ENCODE results near the gene TECR. TPM values are rescaled to one million over a fixed set of nuclear protein-coding genes. Genes with fewer than 3 reads are reported as not detected.

The TECR gene
- total RNA-seq, 1 experiment from 2014 or later, result 294 TPM

DNA sequence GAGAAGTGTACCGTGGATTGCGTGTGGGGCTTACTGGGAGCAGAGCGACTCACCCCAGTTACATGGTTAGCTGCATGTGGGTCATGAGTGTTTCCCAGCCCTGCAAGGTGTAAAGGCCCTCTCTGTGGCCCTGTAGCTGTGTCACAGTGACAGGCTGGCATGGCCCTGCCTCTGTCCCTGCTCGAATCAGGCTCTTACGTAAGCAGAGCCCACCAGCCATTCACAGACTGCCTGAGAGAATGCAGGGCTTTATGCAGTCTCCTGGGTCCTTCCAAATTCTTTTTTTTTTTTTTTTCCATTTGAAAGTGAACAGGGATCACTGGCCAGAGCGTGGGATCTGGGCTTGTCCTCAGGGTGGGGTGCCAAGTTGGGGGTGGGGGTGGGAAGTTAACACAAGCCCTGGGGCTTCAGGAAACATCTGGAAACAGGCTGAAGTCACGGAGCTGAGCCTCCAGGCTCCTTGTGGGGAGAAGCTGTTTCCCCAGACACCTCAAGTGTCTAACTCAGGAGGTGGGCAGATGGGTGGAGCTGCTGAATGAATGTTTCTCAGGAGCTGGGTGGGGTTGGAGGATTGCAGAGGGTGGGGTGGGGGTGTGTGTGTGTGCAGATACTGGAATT lies 13.4 kb downstream of the TECR start:
- TF ChIP-seq, protein P1, sequence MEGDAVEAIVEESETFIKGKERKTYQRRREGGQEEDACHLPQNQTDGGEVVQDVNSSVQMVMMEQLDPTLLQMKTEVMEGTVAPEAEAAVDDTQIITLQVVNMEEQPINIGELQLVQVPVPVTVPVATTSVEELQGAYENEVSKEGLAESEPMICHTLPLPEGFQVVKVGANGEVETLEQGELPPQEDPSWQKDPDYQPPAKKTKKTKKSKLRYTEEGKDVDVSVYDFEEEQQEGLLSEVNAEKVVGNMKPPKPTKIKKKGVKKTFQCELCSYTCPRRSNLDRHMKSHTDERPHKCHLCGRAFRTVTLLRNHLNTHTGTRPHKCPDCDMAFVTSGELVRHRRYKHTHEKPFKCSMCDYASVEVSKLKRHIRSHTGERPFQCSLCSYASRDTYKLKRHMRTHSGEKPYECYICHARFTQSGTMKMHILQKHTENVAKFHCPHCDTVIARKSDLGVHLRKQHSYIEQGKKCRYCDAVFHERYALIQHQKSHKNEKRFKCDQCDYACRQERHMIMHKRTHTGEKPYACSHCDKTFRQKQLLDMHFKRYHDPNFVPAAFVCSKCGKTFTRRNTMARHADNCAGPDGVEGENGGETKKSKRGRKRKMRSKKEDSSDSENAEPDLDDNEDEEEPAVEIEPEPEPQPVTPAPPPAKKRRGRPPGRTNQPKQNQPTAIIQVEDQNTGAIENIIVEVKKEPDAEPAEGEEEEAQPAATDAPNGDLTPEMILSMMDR (conservative IDR thresholded peaks at IDR 0.05), result no peak
- no peaks in the 10 kb centered on the region for H3K27me3 ChIP-seq (ENCODE audit: insufficient read depth, low read depth)
- H3K4me2 ChIP-seq, result no peak overlapping the region
- no peak overlapping the region for H3K4me3 ChIP-seq
- no TSS peak for BruUV-seq (replicated peaks)
- intact Hi-C loops (cut with micrococcal nuclease; ENCODE audit: unreplicated experiment), result no loop called here
- peak in 1 of 2 experiments; percentile 56 for DNase-seq
- no peaks in the 10 kb centered on the region for H3K9me2 ChIP-seq (ENCODE audit: insufficient read depth)
- no peak overlapping the region for H2AFZ ChIP-seq
- no peaks in the 10 kb centered on the region for H3K36me3 ChIP-seq (ENCODE audit: low read depth)
- peaks cover 42% of the 10 kb centered on the region for H4K20me1 ChIP-seq (ENCODE audit: insufficient read depth)
- H3K4me1 ChIP-seq (replicated peaks; ENCODE audit: insufficient read depth), result peaks cover 3% of the 10 kb centered on the region
- ChIA-PET POLR2A (ENCODE audit: unreplicated experiment) (interaction anchor here (0.5 to 0.9 kb wide), 6 partner anchors 11 to 1846 kb away, joined by 3 to 13 read pairs (median 5); partner anchors contain the start of gene GIPC1), CTCF (interaction anchor here (0.6 kb wide), 1 partner anchor 455 kb away, joined by 21 read pairs; no protein-coding TSS in a partner anchor)
- H3K9me3 ChIP-seq (ENCODE audit: insufficient read depth, low read depth), result no peaks in the 10 kb centered on the region
- peaks cover 3% of the 10 kb centered on the region; the same call in 1 of the 2 replicates for H3F3A ChIP-seq (ENCODE audit: insufficient read depth, low read depth)
- no peak overlapping the region for H3K27ac ChIP-seq
- H3K79me2 ChIP-seq (ENCODE audit: low read depth), result peaks cover 77% of the 10 kb centered on the region

DNA sequence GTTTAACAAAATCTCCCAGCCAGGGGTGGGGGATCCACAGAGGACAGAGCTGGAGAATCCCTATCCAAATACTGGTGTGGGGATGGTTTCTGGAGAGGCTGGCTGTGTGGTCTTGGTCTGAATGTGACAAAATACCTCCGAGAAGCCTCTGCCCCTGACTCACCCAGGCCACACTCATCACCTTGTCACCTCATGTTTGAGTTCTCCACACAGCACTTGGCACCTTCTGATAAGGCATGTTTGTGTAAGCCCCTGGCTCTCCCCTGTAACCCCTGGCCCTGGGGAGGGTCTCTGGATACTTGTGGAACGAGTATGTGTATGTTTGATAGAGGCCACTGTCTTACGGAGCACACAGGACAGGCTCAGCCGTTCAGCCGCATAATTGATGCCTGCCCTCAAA lies 14.7 kb downstream of the TECR start:
- intact Hi-C loops (cut with micrococcal nuclease; ENCODE audit: unreplicated experiment), result no loop called here
- Histone ChIP-seq H3K27ac (no peak overlapping the region), H3K36me3 (ENCODE audit: low read depth) (no peaks in the 10 kb centered on the region; the same call in 1 of the 2 replicates), H3K4me3 (no peak overlapping the region), H3K4me1 (replicated peaks; ENCODE audit: insufficient read depth) (no peaks in the 10 kb centered on the region), H3K27me3 (ENCODE audit: insufficient read depth, low read depth) (no peaks in the 10 kb centered on the region), H3K9me3 (ENCODE audit: insufficient read depth, low read depth) (no peaks in the 10 kb centered on the region), H3F3A (ENCODE audit: insufficient read depth, low read depth) (no peaks in the 10 kb centered on the region), H3K79me2 (ENCODE audit: low read depth) (peaks cover 66% of the 10 kb centered on the region), H4K20me1 (ENCODE audit: insufficient read depth) (peaks cover 33% of the 10 kb centered on the region), H2AFZ (no peak overlapping the region), H3K4me2 (no peak overlapping the region), H3K9me2 (ENCODE audit: insufficient read depth) (no peaks in the 10 kb centered on the region)
- CTCF ChIA-PET, result no interaction called here
- TF ChIP-seq, protein P1 (conservative IDR thresholded peaks at IDR 0.05), result no peak
- no peak for TF ChIP-seq EZH2 (IDR thresholded peaks at IDR 0.05; ENCODE audit: low read depth)
- no peak for DNase-seq
- POLR2A ChIA-PET (ENCODE audit: unreplicated experiment), result no interaction called here
- no TSS peak for BruUV-seq (replicated peaks)

DNA sequence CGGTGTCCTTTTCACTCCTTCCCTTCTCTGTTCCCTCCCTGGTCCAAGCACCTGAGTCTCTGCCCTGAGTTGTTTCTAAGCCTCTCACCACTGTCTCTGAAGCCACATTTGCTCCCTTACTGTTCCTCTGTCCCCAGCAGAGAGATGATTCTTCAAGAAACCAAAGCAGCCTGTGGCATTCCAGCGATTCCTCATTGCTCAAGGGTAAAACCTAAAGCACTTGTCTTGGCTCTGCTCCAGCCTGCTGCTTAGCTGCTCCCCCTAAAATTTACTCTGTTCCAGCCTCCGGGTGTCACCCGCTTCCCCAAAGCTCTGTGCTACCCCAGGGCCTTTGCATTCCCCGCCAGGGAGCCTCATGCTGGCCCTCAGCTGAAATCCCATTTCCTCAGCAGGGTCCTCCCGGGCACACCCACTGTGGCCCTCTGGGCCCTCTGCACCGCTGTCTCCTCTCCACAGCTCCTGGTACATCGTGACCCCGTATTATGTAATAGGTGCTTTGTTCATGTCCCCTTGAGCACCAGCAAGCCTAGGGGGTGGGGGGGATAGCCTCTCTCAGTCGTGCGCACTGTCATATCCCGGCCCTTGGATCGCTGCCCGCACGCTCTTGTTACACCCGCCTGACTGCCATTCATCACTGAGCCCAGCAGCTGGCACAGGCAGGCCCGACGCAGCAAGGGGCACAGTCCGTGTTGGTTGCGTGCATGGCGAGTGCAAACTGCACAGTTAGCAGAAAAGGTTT lies 15.8 kb downstream of the TECR start:
- Histone ChIP-seq H3K4me2 (no peak overlapping the region), H3K4me1 (replicated peaks; ENCODE audit: insufficient read depth) (peaks cover 2% of the 10 kb centered on the region), H3F3A (ENCODE audit: insufficient read depth, low read depth) (peaks cover 4% of the 10 kb centered on the region; the same call in 1 of the 2 replicates), H3K79me2 (ENCODE audit: low read depth) (peaks cover 60% of the 10 kb centered on the region), H3K27me3 (ENCODE audit: insufficient read depth, low read depth) (no peaks in the 10 kb centered on the region), H3K9me3 (ENCODE audit: insufficient read depth, low read depth) (no peaks in the 10 kb centered on the region), H3K4me3 (no peak overlapping the region), H2AFZ (no peak overlapping the region), H3K36me3 (ENCODE audit: low read depth) (no peaks in the 10 kb centered on the region; the same call in 1 of the 2 replicates), H4K20me1 (ENCODE audit: insufficient read depth) (peaks cover 28% of the 10 kb centered on the region), H3K9me2 (ENCODE audit: insufficient read depth) (no peaks in the 10 kb centered on the region), H3K27ac (no peak overlapping the region)
- intact Hi-C loops (cut with micrococcal nuclease; ENCODE audit: unreplicated experiment), result no loop called here
- CTCF ChIA-PET, result interaction anchor here (0.7 kb wide), 1 partner anchor 652 kb away, joined by 4 read pairs; no protein-coding TSS in a partner anchor
- BruUV-seq (replicated peaks), result no TSS peak
- POLR2A ChIA-PET (ENCODE audit: unreplicated experiment), result no interaction called here
- TF ChIP-seq EZH2 (IDR thresholded peaks at IDR 0.05; ENCODE audit: low read depth), result no peak
- TF ChIP-seq, protein P1 (conservative IDR thresholded peaks at IDR 0.05), result no peak
- no peak for DNase-seq
